T-helper 1 cell treated with Interleukin-12 subunit alpha and Interleukin-12 subunit beta and Interleukin-4 antibody, amounts not matched to agents 30 μg/mL and 1 μg/mL, for 36 hours (primary cell): ENCODE data around the gene TRPV5.

ENCODE experiments used
- H3K27ac Mint-ChIP-seq: one replicate; pipeline ENCODE4 v1.8.0; 2021; ENCODE audit warnings: mild to moderate bottlenecking, mixed read lengths
- H3K27me3 Mint-ChIP-seq: one replicate; pipeline ENCODE4 v1.8.0; 2021; ENCODE audit warnings: low read depth, mixed read lengths
- H3K36me3 Mint-ChIP-seq: one replicate; pipeline ENCODE4 v1.8.0; 2021; ENCODE audit warnings: low read depth, mixed read lengths
- H3K4me1 Mint-ChIP-seq: one replicate; pipeline ENCODE4 v1.8.0; 2021; ENCODE audit warnings: low read depth, mixed read lengths
- H3K4me3 Mint-ChIP-seq: one replicate; pipeline ENCODE4 v1.8.0; 2021; ENCODE audit warnings: mild to moderate bottlenecking, moderate library complexity, mixed read lengths
- H3K9me3 Mint-ChIP-seq: one replicate; pipeline ENCODE4 v1.8.0; 2021; ENCODE audit warnings: mixed read lengths

TRPV5 gene

GRCh38 chr7:142908921-142909890 lies 24.3 kb downstream of the TRPV5 start:
- H3K9me3 Mint-ChIP-seq, result no peaks in the 10 kb centered on the region
- H3K27me3 Mint-ChIP-seq, result peaks cover under 1% of the 10 kb centered on the region
- H3K27ac Mint-ChIP-seq, result no peak overlapping the region
- peaks cover 2% of the 10 kb centered on the region for H3K4me1 Mint-ChIP-seq
- no peaks in the 10 kb centered on the region for H3K36me3 Mint-ChIP-seq
- no peak overlapping the region for H3K4me3 Mint-ChIP-seq

GRCh38 chr7:142908290-142908689 lies 25.3 kb downstream of the TRPV5 start:
- Mint-ChIP-seq H3K27me3 (no peaks in the 10 kb centered on the region), H3K27ac (no peak overlapping the region), H3K4me3 (no peak overlapping the region), H3K9me3 (no peaks in the 10 kb centered on the region), H3K36me3 (no peaks in the 10 kb centered on the region), H3K4me1 (no peaks in the 10 kb centered on the region)

- H3K36me3 Mint-ChIP-seq, result no peaks in the 10 kb centered on the region
- no peaks in the 10 kb centered on the region for H3K4me1 Mint-ChIP-seq
- H3K27ac Mint-ChIP-seq, result no peak overlapping the region
- no peak overlapping the region for H3K4me3 Mint-ChIP-seq
- H3K9me3 Mint-ChIP-seq, result no peaks in the 10 kb centered on the region
- peaks cover 4% of the 10 kb centered on the region for H3K27me3 Mint-ChIP-seq
These were observed 26.9 kb downstream of the TRPV5 start for GRCh38 chr7:142906643-142907042.

- Mint-ChIP-seq H3K27me3 (peaks cover 4% of the 10 kb centered on the region), H3K36me3 (no peaks in the 10 kb centered on the region), H3K27ac (no peak overlapping the region), H3K4me3 (no peak overlapping the region), H3K4me1 (no peaks in the 10 kb centered on the region), H3K9me3 (no peaks in the 10 kb centered on the region)
These were observed 27.8 kb downstream of the TRPV5 start for GRCh38 chr7:142905759-142906158.

GRCh38 chr7:142904128-142904527 lies 29.4 kb downstream of the TRPV5 start:
- Mint-ChIP-seq H3K36me3 (no peaks in the 10 kb centered on the region), H3K27me3 (peaks cover 9% of the 10 kb centered on the region), H3K4me1 (no peaks in the 10 kb centered on the region), H3K9me3 (no peaks in the 10 kb centered on the region), H3K27ac (no peak overlapping the region), H3K4me3 (no peak overlapping the region)

- H3K27ac Mint-ChIP-seq, result no peak overlapping the region
- no peaks in the 10 kb centered on the region for H3K9me3 Mint-ChIP-seq
- no peaks in the 10 kb centered on the region for H3K4me1 Mint-ChIP-seq
- no peaks in the 10 kb centered on the region for H3K36me3 Mint-ChIP-seq
- no peak overlapping the region for H3K4me3 Mint-ChIP-seq
- H3K27me3 Mint-ChIP-seq, result peaks cover 9% of the 10 kb centered on the region
These were observed 31.9 kb downstream of the TRPV5 start for GRCh38 chr7:142901426-142902259.

GRCh38 chr7:142899661-142900060 lies 33.9 kb downstream of the TRPV5 start:
- Mint-ChIP-seq H3K9me3 (no peaks in the 10 kb centered on the region), H3K4me3 (no peak overlapping the region), H3K36me3 (no peaks in the 10 kb centered on the region), H3K27me3 (peaks cover 16% of the 10 kb centered on the region), H3K27ac (no peak overlapping the region), H3K4me1 (no peaks in the 10 kb centered on the region)

- Mint-ChIP-seq H3K4me1 (no peaks in the 10 kb centered on the region), H3K36me3 (no peaks in the 10 kb centered on the region), H3K27me3 (peaks cover 16% of the 10 kb centered on the region), H3K27ac (no peak overlapping the region), H3K9me3 (no peaks in the 10 kb centered on the region), H3K4me3 (no peak overlapping the region)
These were observed 35.0 kb downstream of the TRPV5 start for GRCh38 chr7:142898377-142899170.

GRCh38 chr7:142897691-142898090 lies 35.9 kb downstream of the TRPV5 start:
- Mint-ChIP-seq H3K27ac (no peak overlapping the region), H3K4me3 (no peak overlapping the region), H3K9me3 (no peaks in the 10 kb centered on the region), H3K27me3 (peaks cover 12% of the 10 kb centered on the region), H3K36me3 (no peaks in the 10 kb centered on the region), H3K4me1 (no peaks in the 10 kb centered on the region)

GRCh38 chr7:142896741-142897379 lies 36.7 kb downstream of the TRPV5 start:
- H3K4me3 Mint-ChIP-seq, result no peak overlapping the region
- H3K9me3 Mint-ChIP-seq, result no peaks in the 10 kb centered on the region
- H3K27me3 Mint-ChIP-seq, result peaks cover 12% of the 10 kb centered on the region
- H3K4me1 Mint-ChIP-seq, result no peaks in the 10 kb centered on the region
- H3K27ac Mint-ChIP-seq, result no peak overlapping the region
- no peaks in the 10 kb centered on the region for H3K36me3 Mint-ChIP-seq

- Mint-ChIP-seq H3K27me3 (peaks cover 12% of the 10 kb centered on the region), H3K36me3 (no peaks in the 10 kb centered on the region), H3K4me1 (no peaks in the 10 kb centered on the region), H3K4me3 (no peak overlapping the region), H3K27ac (no peak overlapping the region), H3K9me3 (no peaks in the 10 kb centered on the region)
These were observed 37.4 kb downstream of the TRPV5 start for GRCh38 chr7:142896151-142896550.

- peaks cover 4% of the 10 kb centered on the region for H3K9me3 Mint-ChIP-seq
- no peak overlapping the region for H3K27ac Mint-ChIP-seq
- no peak overlapping the region for H3K4me3 Mint-ChIP-seq
- H3K4me1 Mint-ChIP-seq, result no peaks in the 10 kb centered on the region
- peaks cover 11% of the 10 kb centered on the region for H3K27me3 Mint-ChIP-seq
- no peaks in the 10 kb centered on the region for H3K36me3 Mint-ChIP-seq
These were observed 38.5 kb downstream of the TRPV5 start for GRCh38 chr7:142894985-142895593.

- Mint-ChIP-seq H3K4me1 (no peaks in the 10 kb centered on the region), H3K9me3 (peaks cover 4% of the 10 kb centered on the region), H3K4me3 (no peak overlapping the region), H3K27ac (no peak overlapping the region), H3K36me3 (no peaks in the 10 kb centered on the region), H3K27me3 (peaks cover 7% of the 10 kb centered on the region)
These were observed 39.2 kb downstream of the TRPV5 start for GRCh38 chr7:142894112-142894984.
